ENCODE measurements around the gene ALG1L2.
"Not testable (repeated sequence)": the region's sequence is repeated elsewhere in the genome, so short reads cannot be mapped to it uniquely, and the experiment has no call there.

DNA sequence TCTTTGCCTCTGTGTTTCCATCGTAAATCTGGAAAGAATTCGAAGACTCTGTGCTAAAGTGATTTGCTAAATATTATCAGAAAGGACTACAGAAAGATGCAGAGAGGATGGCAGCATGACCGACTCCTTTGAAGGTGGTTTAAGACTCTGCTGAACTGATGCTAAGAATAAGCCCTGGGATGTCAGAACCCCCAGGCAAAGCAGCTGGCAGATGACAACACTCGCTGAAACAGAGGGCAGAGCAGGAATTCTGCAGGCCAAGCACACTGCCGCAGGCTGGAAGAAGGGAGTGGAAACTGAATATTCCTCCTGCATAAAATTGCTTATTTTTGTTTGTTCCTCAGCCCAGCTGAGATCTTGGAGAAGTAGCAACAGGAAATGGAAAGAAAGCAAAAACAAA, 29.3 kb upstream of the ALG1L2 start:
- TF ChIP-seq, protein P1, sequence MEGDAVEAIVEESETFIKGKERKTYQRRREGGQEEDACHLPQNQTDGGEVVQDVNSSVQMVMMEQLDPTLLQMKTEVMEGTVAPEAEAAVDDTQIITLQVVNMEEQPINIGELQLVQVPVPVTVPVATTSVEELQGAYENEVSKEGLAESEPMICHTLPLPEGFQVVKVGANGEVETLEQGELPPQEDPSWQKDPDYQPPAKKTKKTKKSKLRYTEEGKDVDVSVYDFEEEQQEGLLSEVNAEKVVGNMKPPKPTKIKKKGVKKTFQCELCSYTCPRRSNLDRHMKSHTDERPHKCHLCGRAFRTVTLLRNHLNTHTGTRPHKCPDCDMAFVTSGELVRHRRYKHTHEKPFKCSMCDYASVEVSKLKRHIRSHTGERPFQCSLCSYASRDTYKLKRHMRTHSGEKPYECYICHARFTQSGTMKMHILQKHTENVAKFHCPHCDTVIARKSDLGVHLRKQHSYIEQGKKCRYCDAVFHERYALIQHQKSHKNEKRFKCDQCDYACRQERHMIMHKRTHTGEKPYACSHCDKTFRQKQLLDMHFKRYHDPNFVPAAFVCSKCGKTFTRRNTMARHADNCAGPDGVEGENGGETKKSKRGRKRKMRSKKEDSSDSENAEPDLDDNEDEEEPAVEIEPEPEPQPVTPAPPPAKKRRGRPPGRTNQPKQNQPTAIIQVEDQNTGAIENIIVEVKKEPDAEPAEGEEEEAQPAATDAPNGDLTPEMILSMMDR (IDR thresholded peaks at IDR 0.05) = not testable (repeated sequence)
- TF ChIP-seq POLR2A, POLR2AphosphoS5 (IDR thresholded peaks at IDR 0.05): not testable (repeated sequence)
